Muscle layer of colon (tissue), 2 donors: Measurements from ENCODE around the gene GPR37L1.

Experiments used
- H3K27ac ChIP-seq: one replicate; pipeline ENCODE4 v1.7.0; 2013; ENCODE audit warnings: low read depth, mild to moderate bottlenecking, low read length, moderate library complexity
- H3K27me3 ChIP-seq, 2 donors: one replicate each; pipeline ENCODE4 v1.7.0; 2013; ENCODE audit warnings: low read length in 2 of 2, mild to moderate bottlenecking in 2 of 2; ENCODE audit not compliant: insufficient read depth in 2 of 2, control insufficient read depth in 1 of 2
- H3K36me3 ChIP-seq: one replicate; pipeline ENCODE4 v1.7.0; 2013; ENCODE audit warnings: mild to moderate bottlenecking, low read length; ENCODE audit not compliant: insufficient read depth
- H3K4me1 ChIP-seq: one replicate; pipeline ENCODE4 v1.7.0; 2013; ENCODE audit warnings: mild to moderate bottlenecking, low read length; ENCODE audit not compliant: insufficient read depth
- H3K4me3 ChIP-seq, 2 donors: one replicate each; pipeline ENCODE4 v1.7.0; 2013; ENCODE audit warnings: low read length in 2 of 2, low read depth in 1 of 2, mild to moderate bottlenecking in 1 of 2, moderate library complexity in 1 of 2
- H3K9ac ChIP-seq: one replicate; pipeline ENCODE4 v1.7.0; 2013; ENCODE audit warnings: low read length
- H3K9me3 ChIP-seq: one replicate; pipeline ENCODE4 v1.7.0; 2013; ENCODE audit warnings: mild to moderate bottlenecking, low read length
- donor health status: abdominal sarcoma.
- donor health status: Adenocarcinoma of cecum.

Gene GPR37L1

GRCh38 chr1:202182040-202182877, 59.5 kb downstream of the GPR37L1 start:
- Histone ChIP-seq H3K36me3 (no peaks in the 10 kb centered on the region), H3K4me3 (no peak overlapping the region), H3K9ac (no peak overlapping the region), H3K9me3 (no peaks in the 10 kb centered on the region), H3K4me1 (no peaks in the 10 kb centered on the region), H3K27me3 (peaks cover 0 to 10% of the 10 kb centered on the region in 2 donors), H3K27ac (no peak overlapping the region)
